ENCODE measurements around the gene PRSS27.
"Not testable (repeated sequence)": the region's sequence is repeated elsewhere in the genome, so short reads cannot be mapped to it uniquely, and the experiment has no call there.

PRSS27 gene

GRCh38 chr16:2670017-2670416 is 50.0 kb downstream of the PRSS27 start:
- not testable (repeated sequence) for H3K36me3 ChIP-seq (ENCODE audit: insufficient read depth, low read length); H3K9me3 ChIP-seq (ENCODE audit: insufficient read depth, low read depth, low read length); H4K20me1 ChIP-seq (ENCODE audit: insufficient read depth, low read length, poor library complexity, severe bottlenecking); H2AFZ ChIP-seq (ENCODE audit: low read length); H3K4me1 ChIP-seq (ENCODE audit: insufficient read depth, low read length, poor library complexity, severe bottlenecking); H3K9me2 ChIP-seq (replicated peaks; ENCODE audit: low read depth, low read length); H3K79me2 ChIP-seq (ENCODE audit: insufficient read depth, low read length); H3K9ac ChIP-seq (ENCODE audit: low read depth, low read length, poor library complexity, severe bottlenecking); H3F3A ChIP-seq (ENCODE audit: low read depth); H3K27me3 ChIP-seq (ENCODE audit: insufficient read depth, low read length, poor library complexity, severe bottlenecking)
- Histone ChIP-seq H3K4me2 (ENCODE audit: low read depth, low read length, poor library complexity, severe bottlenecking) (peak overlapping the region; percentile 37), H3K4me3 (ENCODE audit: low read length, poor library complexity, severe bottlenecking) (peak overlapping the region; percentile 40)
- TF ChIP-seq, protein P1, sequence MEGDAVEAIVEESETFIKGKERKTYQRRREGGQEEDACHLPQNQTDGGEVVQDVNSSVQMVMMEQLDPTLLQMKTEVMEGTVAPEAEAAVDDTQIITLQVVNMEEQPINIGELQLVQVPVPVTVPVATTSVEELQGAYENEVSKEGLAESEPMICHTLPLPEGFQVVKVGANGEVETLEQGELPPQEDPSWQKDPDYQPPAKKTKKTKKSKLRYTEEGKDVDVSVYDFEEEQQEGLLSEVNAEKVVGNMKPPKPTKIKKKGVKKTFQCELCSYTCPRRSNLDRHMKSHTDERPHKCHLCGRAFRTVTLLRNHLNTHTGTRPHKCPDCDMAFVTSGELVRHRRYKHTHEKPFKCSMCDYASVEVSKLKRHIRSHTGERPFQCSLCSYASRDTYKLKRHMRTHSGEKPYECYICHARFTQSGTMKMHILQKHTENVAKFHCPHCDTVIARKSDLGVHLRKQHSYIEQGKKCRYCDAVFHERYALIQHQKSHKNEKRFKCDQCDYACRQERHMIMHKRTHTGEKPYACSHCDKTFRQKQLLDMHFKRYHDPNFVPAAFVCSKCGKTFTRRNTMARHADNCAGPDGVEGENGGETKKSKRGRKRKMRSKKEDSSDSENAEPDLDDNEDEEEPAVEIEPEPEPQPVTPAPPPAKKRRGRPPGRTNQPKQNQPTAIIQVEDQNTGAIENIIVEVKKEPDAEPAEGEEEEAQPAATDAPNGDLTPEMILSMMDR (conservative IDR thresholded peaks at IDR 0.05; ENCODE audit: low read length): peak; percentile 37

DNA sequence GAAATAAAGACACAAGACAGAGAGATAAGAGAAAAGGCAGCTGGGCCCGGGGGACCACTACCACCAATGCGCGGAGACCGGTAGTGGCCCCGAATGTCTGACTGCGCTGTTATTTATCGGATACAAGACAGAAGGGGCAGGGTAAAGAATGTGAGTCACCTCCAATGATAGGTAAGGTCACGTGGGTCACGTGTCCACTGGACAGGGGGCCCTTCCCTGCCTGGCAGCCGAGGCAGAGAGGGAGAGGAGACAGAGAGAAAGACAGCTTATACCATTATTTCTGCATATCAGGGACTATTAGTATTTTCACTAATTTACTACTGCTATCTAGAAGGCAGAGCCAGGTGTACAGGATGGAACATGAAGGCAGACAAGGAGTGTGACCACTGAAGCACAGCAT is 50.4 kb downstream of the PRSS27 start:
- not testable (repeated sequence) for H4K20me1 ChIP-seq (ENCODE audit: insufficient read depth, low read length, poor library complexity, severe bottlenecking); H3K36me3 ChIP-seq (ENCODE audit: insufficient read depth, low read length); H2AFZ ChIP-seq (ENCODE audit: low read length); H3K9me3 ChIP-seq (ENCODE audit: insufficient read depth, low read depth, low read length); H3K27me3 ChIP-seq (ENCODE audit: insufficient read depth, low read length, poor library complexity, severe bottlenecking); H3K9me2 ChIP-seq (replicated peaks; ENCODE audit: low read depth, low read length); H3F3A ChIP-seq (ENCODE audit: low read depth); H3K4me1 ChIP-seq (ENCODE audit: insufficient read depth, low read length, poor library complexity, severe bottlenecking); H3K9ac ChIP-seq (ENCODE audit: low read depth, low read length, poor library complexity, severe bottlenecking); H3K79me2 ChIP-seq (ENCODE audit: insufficient read depth, low read length)
- H3K4me2 ChIP-seq (ENCODE audit: low read depth, low read length, poor library complexity, severe bottlenecking): peak overlapping the region; percentile 37
- H3K4me3 ChIP-seq (ENCODE audit: low read length, poor library complexity, severe bottlenecking): peak overlapping the region; percentile 40

DNA sequence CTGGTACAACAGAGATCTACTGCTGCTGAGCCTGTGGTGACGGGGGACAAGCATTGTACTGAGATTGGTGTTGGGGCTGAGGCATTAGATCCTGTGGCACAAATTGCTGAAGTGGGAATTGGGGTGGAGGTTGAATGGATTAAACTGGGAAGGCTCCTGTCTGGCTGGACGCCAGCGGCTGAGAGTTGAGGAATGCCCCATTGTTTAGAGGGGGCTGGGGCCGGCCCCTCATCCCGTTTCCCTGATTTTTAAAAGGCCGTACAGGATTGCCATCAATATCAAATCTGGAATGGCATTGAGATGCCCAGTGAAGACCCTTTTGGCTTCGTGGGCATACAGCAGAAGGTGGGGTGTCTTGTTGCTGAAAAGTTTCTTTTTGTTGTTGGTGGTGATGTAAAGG is 53.4 kb downstream of the PRSS27 start:
- not testable (repeated sequence) for H2AFZ ChIP-seq (ENCODE audit: low read length); H3K9ac ChIP-seq (ENCODE audit: low read depth, low read length, poor library complexity, severe bottlenecking); H3K4me2 ChIP-seq (ENCODE audit: low read depth, low read length, poor library complexity, severe bottlenecking); H3K4me3 ChIP-seq (ENCODE audit: low read length, poor library complexity, severe bottlenecking); H3K9me2 ChIP-seq (replicated peaks; ENCODE audit: low read depth, low read length); H3K4me1 ChIP-seq (ENCODE audit: insufficient read depth, low read length, poor library complexity, severe bottlenecking); H3K79me2 ChIP-seq (ENCODE audit: insufficient read depth, low read length); H4K20me1 ChIP-seq (ENCODE audit: insufficient read depth, low read length, poor library complexity, severe bottlenecking); H3K27me3 ChIP-seq (ENCODE audit: insufficient read depth, low read length, poor library complexity, severe bottlenecking); H3K9me3 ChIP-seq (ENCODE audit: insufficient read depth, low read depth, low read length); H3F3A ChIP-seq (ENCODE audit: low read depth); H3K36me3 ChIP-seq (ENCODE audit: insufficient read depth, low read length)

- Histone ChIP-seq H3K27me3 (ENCODE audit: insufficient read depth, low read length, poor library complexity, severe bottlenecking) (no peaks in the 10 kb centered on the region), H3K36me3 (ENCODE audit: insufficient read depth, low read length) (no peaks in the 10 kb centered on the region), H3K4me1 (ENCODE audit: insufficient read depth, low read length, poor library complexity, severe bottlenecking) (no peaks in the 10 kb centered on the region), H3K4me3 (ENCODE audit: low read length, poor library complexity, severe bottlenecking) (no peak overlapping the region), H2AFZ (ENCODE audit: low read length) (no peak overlapping the region), H3F3A (ENCODE audit: low read depth) (no peaks in the 10 kb centered on the region), H3K9me2 (replicated peaks; ENCODE audit: low read depth, low read length) (no peaks in the 10 kb centered on the region), H3K4me2 (ENCODE audit: low read depth, low read length, poor library complexity, severe bottlenecking) (no peak overlapping the region), H3K9me3 (ENCODE audit: insufficient read depth, low read depth, low read length) (no peaks in the 10 kb centered on the region), H3K79me2 (ENCODE audit: insufficient read depth, low read length) (no peaks in the 10 kb centered on the region), H4K20me1 (ENCODE audit: insufficient read depth, low read length, poor library complexity, severe bottlenecking) (no peaks in the 10 kb centered on the region), H3K9ac (ENCODE audit: low read depth, low read length, poor library complexity, severe bottlenecking) (no peak overlapping the region)
- no peak for TF ChIP-seq EZH2phosphoT487 (IDR thresholded peaks at IDR 0.05; ENCODE audit: borderline replicate concordance)
- TF ChIP-seq, protein P1 (conservative IDR thresholded peaks at IDR 0.05; ENCODE audit: low read length): no peak
These were observed 55.4 kb downstream of the PRSS27 start for GRCh38 chr16:2664574-2664982.

All from Loucy (cell line).